ENCODE results near the gene TMC1. TPM values are rescaled to one million over a fixed set of nuclear protein-coding genes. Genes with fewer than 3 reads are reported as not detected.
"Not testable (repeated sequence)": the region's sequence is repeated elsewhere in the genome, so short reads cannot be mapped to it uniquely, and the experiment has no call there.

The TMC1 gene
- total RNA-seq, 2 donors from 2014 or later = 0.09 TPM; not detected in 1

- no peaks in the 10 kb centered on the region for H3K36me3 ChIP-seq (ENCODE audit: control insufficient read depth, insufficient read depth, low read length)
- no peak for DNase-seq
- H3K27ac ChIP-seq (ENCODE audit: low read depth, low read length) = no peak overlapping the region
- H3K27ac Mint-ChIP-seq = no peak overlapping the region
- no peaks in the 10 kb centered on the region for H3K36me3 Mint-ChIP-seq (ENCODE audit: low read depth)
- no peaks in the 10 kb centered on the region for H3K4me1 ChIP-seq (ENCODE audit: control insufficient read depth, insufficient read depth, low read length)
- H3K9ac ChIP-seq (ENCODE audit: extremely low read depth, low read length, poor library complexity, severe bottlenecking) = no peak overlapping the region
- H3K9me3 Mint-ChIP-seq = peaks cover 2% of the 10 kb centered on the region
- H3K4me3 Mint-ChIP-seq = no peak overlapping the region
- H3K27me3 Mint-ChIP-seq (ENCODE audit: insufficient read depth) = no peaks in the 10 kb centered on the region
- H3K9me3 ChIP-seq (ENCODE audit: control insufficient read depth, low read length) = no peaks in the 10 kb centered on the region
- H3K27me3 ChIP-seq (ENCODE audit: control insufficient read depth, insufficient read depth, low read length, poor library complexity, severe bottlenecking) = no peaks in the 10 kb centered on the region
- 97 to 100% methylated on average over 1 of the region's 1 CpG for WGBS, 2 experiments (ENCODE audit: insufficient coverage in 1 of 2, insufficient read length in 1 of 2)
- H3K4me3 ChIP-seq (ENCODE audit: low read length) = no peak overlapping the region
- H3K4me1 Mint-ChIP-seq = peaks cover 11% of the 10 kb centered on the region
- TF ChIP-seq CTCF (conservative IDR thresholded peaks at IDR 0.05) = no peak
Observed at GRCh38 chr9:72478966-72479365, 42.4 kb upstream of the TMC1 start.

GRCh38 chr9:72480261-72480660 is 41.1 kb upstream of the TMC1 start:
- H3K27me3 Mint-ChIP-seq (ENCODE audit: insufficient read depth); H3K9me3 Mint-ChIP-seq; H3K27me3 ChIP-seq (ENCODE audit: control insufficient read depth, insufficient read depth, low read length, poor library complexity, severe bottlenecking); H3K36me3 Mint-ChIP-seq (ENCODE audit: low read depth); H3K9ac ChIP-seq (ENCODE audit: extremely low read depth, low read length, poor library complexity, severe bottlenecking); DNase-seq; H3K9me3 ChIP-seq (ENCODE audit: control insufficient read depth, low read length); H3K36me3 ChIP-seq (ENCODE audit: control insufficient read depth, insufficient read depth, low read length); H3K4me3 Mint-ChIP-seq; H3K27ac ChIP-seq (ENCODE audit: low read depth, low read length); H3K4me3 ChIP-seq (ENCODE audit: low read length); H3K4me1 ChIP-seq (ENCODE audit: control insufficient read depth, insufficient read depth, low read length); H3K27ac Mint-ChIP-seq: not testable (repeated sequence)
- H3K4me1 Mint-ChIP-seq = peaks cover 11% of the 10 kb centered on the region
- 95 to 100% methylated on average over 6 to 25 of the region's 25 CpGs for WGBS, 2 experiments (ENCODE audit: insufficient coverage in 1 of 2, insufficient read length in 1 of 2)

GRCh38 chr9:72480921-72481320 is 40.5 kb upstream of the TMC1 start:
- Mint-ChIP-seq H3K36me3 (ENCODE audit: low read depth) (no peaks in the 10 kb centered on the region), H3K27ac (no peak overlapping the region), H3K4me3 (no peak overlapping the region), H3K27me3 (ENCODE audit: insufficient read depth) (no peaks in the 10 kb centered on the region), H3K9me3 (peaks cover 2% of the 10 kb centered on the region), H3K4me1 (peaks cover 11% of the 10 kb centered on the region)
- H3K4me1 ChIP-seq (ENCODE audit: control insufficient read depth, insufficient read depth, low read length) = no peaks in the 10 kb centered on the region
- no peak for DNase-seq
- 98 to 100% methylated on average over 1 of the region's 1 CpG for WGBS, 2 experiments (ENCODE audit: insufficient coverage in 1 of 2, insufficient read length in 1 of 2)
- no peak overlapping the region for H3K9ac ChIP-seq (ENCODE audit: extremely low read depth, low read length, poor library complexity, severe bottlenecking)
- H3K4me3 ChIP-seq (ENCODE audit: low read length) = no peak overlapping the region
- no peaks in the 10 kb centered on the region for H3K27me3 ChIP-seq (ENCODE audit: control insufficient read depth, insufficient read depth, low read length, poor library complexity, severe bottlenecking)
- H3K9me3 ChIP-seq (ENCODE audit: control insufficient read depth, low read length) = no peaks in the 10 kb centered on the region
- H3K27ac ChIP-seq (ENCODE audit: low read depth, low read length) = no peak overlapping the region
- no peak for TF ChIP-seq CTCF (conservative IDR thresholded peaks at IDR 0.05)
- H3K36me3 ChIP-seq (ENCODE audit: control insufficient read depth, insufficient read depth, low read length) = no peaks in the 10 kb centered on the region
